Spleen (tissue), 7 donors: ENCODE results near the gene STING1.

Experiments
- CTCF ChIP-seq, 11 experiments: fragments of 200-600 bp in 7 of 11; fragments of 450-650 bp in 4 of 11; sonication (generic) in 4 of 11; IDR thresholded peaks in 8 of 11; conservative IDR thresholded peaks in 3 of 11; 1 replicate in 7 of 11; 2 replicates in 4 of 11; pipeline versions ENCODE4 v1.4.0 to v1.8.0; 2016 to 2021; ENCODE audit warnings: antibody characterized with exemption in 11 of 11, inconsistent platforms in 4 of 11, mild to moderate bottlenecking in 1 of 11
- POLR2A ChIP-seq, 3 donors: fragments of 450-650 bp; IDR thresholded peaks; one replicate each; pipeline ENCODE4 v1.5.1; 2017; ENCODE audit warnings: antibody characterized with exemption in 3 of 3, mild to moderate bottlenecking in 1 of 3
- POLR2AphosphoS5 ChIP-seq, 3 donors: sonication (generic); formaldehyde crosslinking; IDR thresholded peaks; one replicate each; pipeline ENCODE4 v1.5.1; 2017; ENCODE audit warnings: antibody characterized with exemption in 3 of 3
- donor health status: DM: no; HTN: no; CAD: no; lungs with moderate emphysema.
- donor health status: DM: no; HTN: no; CAD: no.
- donor health status: DM: no; HTN: no; CAD: no.

GRCh38 chr5:139454568-139455290 is 27.8 kb downstream of the STING1 start:
- no peak for TF ChIP-seq CTCF (IDR thresholded peaks at IDR 0.05 in 8 of 11, conservative IDR thresholded peaks at IDR 0.05 in 3 of 11)
- TF ChIP-seq POLR2A (IDR thresholded peaks at IDR 0.05): no peak
- TF ChIP-seq POLR2AphosphoS5 (IDR thresholded peaks at IDR 0.05): no peak
